Right lobe of liver (tissue), 6 donors: ENCODE results near the gene NGFR. TPM values are rescaled to one million over a fixed set of nuclear protein-coding genes. Genes with fewer than 3 reads are reported as not detected.

Experiments used
- ATAC-seq, 4 donors: fragments of 200-7000 bp; cut with Tn5 transposase; one replicate each; pipeline ENCODE4 v1.9.1; 2020; ENCODE audit warnings: mild to moderate bottlenecking in 4 of 4, moderate library complexity in 4 of 4
- DNase-seq, 3 donors: peaks; one replicate each; pipeline ENCODE4 v3.0.0-alpha.2; 2020
- H3K27ac ChIP-seq, 3 donors: fragments of 200-600 bp; one replicate each; pipeline ENCODE4 v1.8.0; 2022
- H3K27me3 ChIP-seq, 2 donors: fragments of 200-600 bp; one replicate each; pipeline ENCODE4 v1.8.0; 2022
- H3K36me3 ChIP-seq, 4 donors: fragments of 200-600 bp; sonication (generic) in 1 of 4; one replicate each; pipeline versions ENCODE4 v1.5.1 to v1.8.0; 2017 to 2022; ENCODE audit warnings: control low read depth in 1 of 4
- H3K4me1 ChIP-seq, 4 donors: fragments of 200-600 bp; sonication (generic) in 1 of 4; one replicate each; pipeline versions ENCODE4 v1.5.1 to v1.8.0; 2017 to 2022; ENCODE audit warnings: control low read depth in 1 of 4
- H3K4me3 ChIP-seq, 3 donors: fragments of 200-600 bp; one replicate each; pipeline ENCODE4 v1.8.0; 2022
- H3K9me3 ChIP-seq, 4 donors: fragments of 200-600 bp; sonication (generic) in 1 of 4; one replicate each; pipeline versions ENCODE4 v1.5.1 to v1.8.0; 2017 to 2022; ENCODE audit warnings: control low read depth in 1 of 4
- CTCF ChIP-seq, 4 donors: fragments of 200-600 bp in 3 of 4; fragments of 450-650 bp in 1 of 4; IDR thresholded peaks; one replicate each; pipeline versions ENCODE4 v1.5.1 to v1.8.0; 2016 to 2022; ENCODE audit warnings: antibody characterized with exemption in 4 of 4, mild to moderate bottlenecking in 2 of 4
- POLR2A ChIP-seq: fragments of 450-650 bp; IDR thresholded peaks from one replicate; pipeline ENCODE4 v1.6.1; 2017; ENCODE audit warnings: antibody characterized with exemption, mild to moderate bottlenecking
- WGBS: methylation state at CpG from one replicate; pipeline ENCODE4 v1.1.6; 2018; ENCODE audit warnings: low coverage, low lambda C conversion rate; ENCODE audit not compliant: insufficient coverage; ENCODE audit errors: missing lambda C conversion rate; 5-methylcytosine and 5-hydroxymethylcytosine counted together
- intact Hi-C, 2 donors: fragments of 100-400 bp; cut with DNase I; formaldehyde crosslinking; loops; one replicate each; pipeline versions ENCODE4 v1.11.2 to v1.14.1; 2022
- total RNA-seq, 6 experiments: library from RNA; depleted of rRNA in 2 of 6; stranded (reverse); fragments of >200 nt in 2 of 6; fragmentation: NEBNext Ultra II Directional in 3 of 6; extraction: Animal tissue kit (Norgen Biotek cat#: 25700) in 3 of 6; gene quantifications; one replicate each; pipeline versions ENCODE4 v1.1.0 to v1.2.4, GENCODE V29; 2016 to 2023
- donor health status: DM: no; HTN: yes; CAD: no.
- donor health status: DM: no; HTN: no; CAD: no.
- donor health status: DM: no; HTN: no; CAD: no.
- donor health status: DM: no; HTN: yes; CAD: no.
- donor health status: DM: no; HTN: yes; CAD: no.

NGFR gene
- total RNA-seq, 6 experiments from 2014 or later = 3.1 to 9.4 (median 6.8) TPM

DNA sequence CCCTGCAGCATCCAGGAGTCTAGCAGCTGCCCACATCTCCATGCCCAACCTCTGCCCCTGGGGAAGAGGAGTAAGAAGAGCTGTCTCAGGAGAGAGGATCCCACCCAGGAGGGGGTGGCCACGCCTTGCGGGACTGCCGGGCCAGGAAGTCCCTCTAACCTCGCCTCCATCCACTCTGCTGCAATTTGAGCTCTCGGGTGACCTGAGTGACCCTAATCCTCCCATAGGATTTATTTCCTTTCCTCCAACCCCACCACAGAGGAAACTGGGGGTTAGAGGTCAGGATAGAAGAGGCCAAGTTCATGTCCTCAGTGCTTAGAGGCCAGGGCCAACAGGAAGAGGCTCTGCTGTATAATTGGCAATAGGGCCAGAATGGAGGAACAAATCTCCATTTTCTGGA is 22.6 kb upstream of the NGFR start:
- no peaks in the 10 kb centered on the region for H3K4me1 ChIP-seq
- peak in 1 of 4 donors; percentile 16 for ATAC-seq
- WGBS = 29% methylated on average over 1 of the region's 5 CpGs
- TF ChIP-seq CTCF (IDR thresholded peaks at IDR 0.05) (no peak), POLR2A (no peak)
- H3K27me3 ChIP-seq = peaks cover 0 to 9% of the 10 kb centered on the region in 2 donors
- no peaks in the 10 kb centered on the region for H3K9me3 ChIP-seq
- intact Hi-C loops = no loop called here
- no peak overlapping the region for H3K4me3 ChIP-seq
- no peak overlapping the region for H3K27ac ChIP-seq
- H3K36me3 ChIP-seq = no peaks in the 10 kb centered on the region
- no peak for DNase-seq

- H3K4me3 ChIP-seq = no peak overlapping the region
- peak in 1 of 4 donors; percentile 57 for ATAC-seq
- H3K4me1 ChIP-seq = no peaks in the 10 kb centered on the region
- H3K27me3 ChIP-seq = peaks cover 0 to 9% of the 10 kb centered on the region in 2 donors
- no peaks in the 10 kb centered on the region for H3K9me3 ChIP-seq
- no peaks in the 10 kb centered on the region for H3K36me3 ChIP-seq
- intact Hi-C loops = no loop called here
- TF ChIP-seq POLR2A = no peak
- no peak for TF ChIP-seq CTCF (IDR thresholded peaks at IDR 0.05)
- no peak for DNase-seq
- 48% methylated on average over 9 of the region's 9 CpGs for WGBS
- no peak overlapping the region for H3K27ac ChIP-seq
Measured at GRCh38 chr17:49473900-49474751, 21.0 kb upstream of the NGFR start.

- TF ChIP-seq CTCF (IDR thresholded peaks at IDR 0.05) (no peak), POLR2A (no peak)
Measured at GRCh38 chr17:49477709-49478108, 17.4 kb upstream of the NGFR start.

GRCh38 chr17:49480836-49481615 is 14.1 kb upstream of the NGFR start:
- intact Hi-C loops = no loop called here

More at GRCh38 chr17:49477709-49478108, 17.4 kb upstream of the NGFR start:
- H3K4me3 ChIP-seq = no peak overlapping the region
- ATAC-seq = no peak
- no peak overlapping the region for H3K27ac ChIP-seq
- H3K4me1 ChIP-seq = no peaks in the 10 kb centered on the region
- WGBS = 36% methylated on average over 3 of the region's 3 CpGs
- H3K36me3 ChIP-seq = no peaks in the 10 kb centered on the region
- H3K9me3 ChIP-seq = no peaks in the 10 kb centered on the region
- intact Hi-C loops = no loop called here
- no peaks in the 10 kb centered on the region for H3K27me3 ChIP-seq
- no peak for DNase-seq

More at GRCh38 chr17:49480836-49481615, 14.1 kb upstream of the NGFR start:
- ATAC-seq (no peak), DNase-seq (no peak)
- Histone ChIP-seq H3K9me3 (no peaks in the 10 kb centered on the region), H3K4me1 (no peaks in the 10 kb centered on the region), H3K4me3 (no peak overlapping the region), H3K36me3 (no peaks in the 10 kb centered on the region), H3K27ac (no peak overlapping the region), H3K27me3 (no peaks in the 10 kb centered on the region)
- TF ChIP-seq POLR2A = no peak
- WGBS = 45% methylated on average over 4 of the region's 5 CpGs
